ACC112 (cell line): ENCODE results near the gene TWSG1.

ENCODE experiments used
- H2AFZ ChIP-seq: fragments of 200-600 bp; sonication (generic); one replicate; pipeline ENCODE4 v1.6.0; 2017; ENCODE audit warnings: antibody characterized with exemption, low read length; ENCODE audit not compliant: unreplicated experiment
- H3K27ac ChIP-seq: fragments of 200-600 bp; sonication (generic); 2 replicates; pipeline ENCODE4 v1.5.1; 2014; ENCODE audit warnings: low read depth, mild to moderate bottlenecking, antibody characterized with exemption, low read length, moderate library complexity
- H3K27me3 ChIP-seq: fragments of 200-600 bp; sonication (generic); 2 replicates; pipeline ENCODE4 v1.6.1; 2014; ENCODE audit warnings: mild to moderate bottlenecking, antibody characterized with exemption, low read length, moderate library complexity, mixed read lengths; ENCODE audit not compliant: insufficient read depth
- H3K36me3 ChIP-seq: fragments of 200-600 bp; sonication (generic); 2 replicates; pipeline ENCODE4 v1.6.1; 2016; ENCODE audit warnings: mild to moderate bottlenecking, antibody characterized with exemption, low read length, moderate library complexity, mixed read lengths; ENCODE audit not compliant: insufficient read depth
- H3K4me1 ChIP-seq: fragments of 200-600 bp; sonication (generic); one replicate; pipeline ENCODE4 v1.6.1; 2016; ENCODE audit warnings: low read length, mixed read lengths; ENCODE audit not compliant: insufficient read depth, unreplicated experiment, control insufficient read depth
- H3K4me3 ChIP-seq: fragments of 200-600 bp; sonication (generic); 2 replicates; pipeline ENCODE4 v1.5.1; 2014; ENCODE audit warnings: mild to moderate bottlenecking, low read depth, low read length
- H3K79me2 ChIP-seq: fragments of 200-600 bp; sonication (generic); one replicate; pipeline ENCODE4 v1.6.0; 2016; ENCODE audit warnings: low read length; ENCODE audit not compliant: control insufficient read depth, unreplicated experiment, insufficient read depth

The TWSG1 gene

GRCh38 chr18:9405977-9406376 is 71.4 kb downstream of the TWSG1 start:
- no peaks in the 10 kb centered on the region for H3K27me3 ChIP-seq
- no peaks in the 10 kb centered on the region for H3K79me2 ChIP-seq
- no peak overlapping the region for H3K27ac ChIP-seq
- no peaks in the 10 kb centered on the region for H3K4me1 ChIP-seq
- H2AFZ ChIP-seq, result no peak overlapping the region
- no peak overlapping the region for H3K4me3 ChIP-seq
- peaks cover 9% of the 10 kb centered on the region for H3K36me3 ChIP-seq

GRCh38 chr18:9410515-9410914 is 75.9 kb downstream of the TWSG1 start:
- Histone ChIP-seq H3K36me3 (no peaks in the 10 kb centered on the region), H2AFZ (no peak overlapping the region), H3K27ac (no peak overlapping the region), H3K79me2 (no peaks in the 10 kb centered on the region), H3K27me3 (no peaks in the 10 kb centered on the region), H3K4me3 (no peak overlapping the region), H3K4me1 (peaks cover 6% of the 10 kb centered on the region)

- Histone ChIP-seq H3K4me3 (no peak overlapping the region), H3K36me3 (no peaks in the 10 kb centered on the region), H3K27ac (no peak overlapping the region), H3K27me3 (no peaks in the 10 kb centered on the region), H3K4me1 (peaks cover 15% of the 10 kb centered on the region), H2AFZ (no peak overlapping the region), H3K79me2 (no peaks in the 10 kb centered on the region)
These were observed 79.0 kb downstream of the TWSG1 start for GRCh38 chr18:9413576-9413975.

GRCh38 chr18:9416563-9417072 is 82.0 kb downstream of the TWSG1 start:
- Histone ChIP-seq H3K36me3 (no peaks in the 10 kb centered on the region), H3K4me3 (no peak overlapping the region; the same call in 1 of the 2 replicates), H3K4me1 (peaks cover 15% of the 10 kb centered on the region), H3K27ac (no peak overlapping the region), H2AFZ (peak overlapping the region; percentile 80), H3K27me3 (no peaks in the 10 kb centered on the region), H3K79me2 (no peaks in the 10 kb centered on the region)

- Histone ChIP-seq H3K36me3 (no peaks in the 10 kb centered on the region), H2AFZ (peak overlapping the region; percentile 80), H3K79me2 (no peaks in the 10 kb centered on the region), H3K27me3 (no peaks in the 10 kb centered on the region), H3K4me1 (peaks cover 15% of the 10 kb centered on the region), H3K27ac (no peak overlapping the region), H3K4me3 (no peak overlapping the region; the same call in 1 of the 2 replicates)
These were observed 82.7 kb downstream of the TWSG1 start for GRCh38 chr18:9417073-9417851.

- no peaks in the 10 kb centered on the region for H3K36me3 ChIP-seq
- no peak overlapping the region for H2AFZ ChIP-seq
- no peak overlapping the region for H3K27ac ChIP-seq
- no peaks in the 10 kb centered on the region for H3K27me3 ChIP-seq
- H3K4me1 ChIP-seq, result peaks cover 15% of the 10 kb centered on the region
- H3K79me2 ChIP-seq, result no peaks in the 10 kb centered on the region
- no peak overlapping the region for H3K4me3 ChIP-seq
These were observed 83.6 kb downstream of the TWSG1 start for GRCh38 chr18:9418047-9418690.

GRCh38 chr18:9419956-9420631 is 85.5 kb downstream of the TWSG1 start:
- no peak overlapping the region for H2AFZ ChIP-seq

GRCh38 chr18:9421096-9421900 is 86.7 kb downstream of the TWSG1 start:
- Histone ChIP-seq H3K27me3 (no peaks in the 10 kb centered on the region), H3K4me1 (peaks cover 9% of the 10 kb centered on the region), H2AFZ (no peak overlapping the region), H3K27ac (no peak overlapping the region), H3K36me3 (no peaks in the 10 kb centered on the region), H3K79me2 (no peaks in the 10 kb centered on the region), H3K4me3 (no peak overlapping the region)

More at GRCh38 chr18:9419956-9420631, 85.5 kb downstream of the TWSG1 start:
- Histone ChIP-seq H3K36me3 (no peaks in the 10 kb centered on the region), H3K27ac (no peak overlapping the region), H3K79me2 (no peaks in the 10 kb centered on the region), H3K4me1 (peaks cover 9% of the 10 kb centered on the region), H3K27me3 (no peaks in the 10 kb centered on the region), H3K4me3 (no peak overlapping the region)

GRCh38 chr18:9421901-9422327 is 87.3 kb downstream of the TWSG1 start:
- no peak overlapping the region for H3K4me3 ChIP-seq
- no peak overlapping the region for H3K27ac ChIP-seq
- H2AFZ ChIP-seq, result no peak overlapping the region

More at GRCh38 chr18:9421901-9422327, 87.3 kb downstream of the TWSG1 start:
- H3K27me3 ChIP-seq, result no peaks in the 10 kb centered on the region
- H3K4me1 ChIP-seq, result peaks cover 5% of the 10 kb centered on the region
- no peaks in the 10 kb centered on the region for H3K36me3 ChIP-seq
- no peaks in the 10 kb centered on the region for H3K79me2 ChIP-seq
